ENCODE data around the gene TRPV5. TPM values are rescaled to one million over a fixed set of nuclear protein-coding genes. Genes with fewer than 3 reads are reported as not detected.

Gene TRPV5
- total and polyA plus RNA-seq, 2 of the 4 experiments (the other 2 are of a cell fraction): not detected

- H3K56ac ChIP-seq (ENCODE audit: extremely low read depth, insufficient read depth, low read length): no peak overlapping the region
- CTCF ChIA-PET: no interaction called here
- H4K8ac ChIP-seq (ENCODE audit: low read depth in 2 of 2, low read length in 2 of 2): no peak overlapping the region
- H3K23ac ChIP-seq (ENCODE audit: low read depth, low read length): no peak overlapping the region
- intact Hi-C loops (cut with micrococcal nuclease): no loop called here
- no peak overlapping the region for H2BK5ac ChIP-seq (ENCODE audit: low read depth, low read length, poor library complexity, severe bottlenecking)
- H3K4ac ChIP-seq (ENCODE audit: low read depth, low read length): no peak overlapping the region
- no TSS peak for BruUV-seq (replicated peaks)
- H3K9me1 ChIP-seq (ENCODE audit: insufficient read depth, low read length): no peaks in the 10 kb centered on the region
- no peaks in the 10 kb centered on the region for H3K27me3 ChIP-seq (ENCODE audit: control insufficient read depth, insufficient read depth, low read length)
- in situ Hi-C loops (cut with MboI; ENCODE audit: low sequenced_read_pairs): no loop called here
- POLR2A ChIA-PET (ENCODE audit: unreplicated experiment): no interaction called here
- dilution Hi-C loops (cut with HindIII; ENCODE audit: low sequenced_read_pairs, unreplicated experiment): no loop called here
- no peak for ATAC-seq (ENCODE audit: low read depth)
- no peaks in the 10 kb centered on the region for H3K36me3 ChIP-seq (ENCODE audit: control insufficient read depth, insufficient read depth, low read length)
- no peak overlapping the region for H3K4me2 ChIP-seq (ENCODE audit: low read depth, low read length)
- H2AK5ac ChIP-seq (ENCODE audit: low read depth, low read length): no peak overlapping the region
- H3K18ac ChIP-seq (ENCODE audit: low read depth, low read length): no peak overlapping the region
- H4K20me1 ChIP-seq (ENCODE audit: insufficient read depth, low read length): no peaks in the 10 kb centered on the region
- no peak for DNase-seq
- H3K27ac ChIP-seq (ENCODE audit: insufficient read depth, low read length): no peak overlapping the region
- no peak overlapping the region for H4K91ac ChIP-seq (ENCODE audit: insufficient read depth, low read depth, low read length)
- H2BK15ac ChIP-seq (ENCODE audit: low read depth, low read length): no peak overlapping the region
- no peak overlapping the region for H2BK20ac ChIP-seq (ENCODE audit: low read depth, low read length)
- no peak overlapping the region for H2BK120ac ChIP-seq (ENCODE audit: low read depth, low read length)
- no peak overlapping the region for H3K14ac ChIP-seq (replicated peaks; ENCODE audit: low read depth, low read length)
- no peaks in the 10 kb centered on the region for H3K4me1 ChIP-seq (ENCODE audit: control insufficient read depth, insufficient read depth, low read length)
- H2AFZ ChIP-seq (replicated peaks; ENCODE audit: low read length, poor library complexity): no peak overlapping the region
- H3K79me1 ChIP-seq (ENCODE audit: low read depth in 1 of 2, low read length in 2 of 2): no peaks in the 10 kb centered on the region
- H4K5ac ChIP-seq (ENCODE audit: low read depth, low read length): no peak overlapping the region
- peak overlapping the region; percentile 25 for H2AK9ac ChIP-seq (replicated peaks; ENCODE audit: low read depth, low read length, poor library complexity)
- no peak overlapping the region for H3K9ac ChIP-seq (ENCODE audit: low read depth, low read length)
- WGBS, 2 experiments (ENCODE audit: extremely low coverage in 2 of 2, insufficient read length in 1 of 2): no CpG with 5 or more reads among the region's 2 CpGs
- H3K9me3 ChIP-seq (ENCODE audit: control insufficient read depth, insufficient read depth, low read length): no peaks in the 10 kb centered on the region; the same call in 1 of the 2 replicates
- no peak overlapping the region for H3K4me3 ChIP-seq (ENCODE audit: insufficient read depth, low read depth, low read length)
- no peak for TF ChIP-seq CHD1 (IDR thresholded peaks at IDR 0.05; ENCODE audit: low read depth, low read length)
- no peak for TF ChIP-seq MAFK (IDR thresholded peaks at IDR 0.05; ENCODE audit: low read depth, low read length)
- TF ChIP-seq, protein P1, sequence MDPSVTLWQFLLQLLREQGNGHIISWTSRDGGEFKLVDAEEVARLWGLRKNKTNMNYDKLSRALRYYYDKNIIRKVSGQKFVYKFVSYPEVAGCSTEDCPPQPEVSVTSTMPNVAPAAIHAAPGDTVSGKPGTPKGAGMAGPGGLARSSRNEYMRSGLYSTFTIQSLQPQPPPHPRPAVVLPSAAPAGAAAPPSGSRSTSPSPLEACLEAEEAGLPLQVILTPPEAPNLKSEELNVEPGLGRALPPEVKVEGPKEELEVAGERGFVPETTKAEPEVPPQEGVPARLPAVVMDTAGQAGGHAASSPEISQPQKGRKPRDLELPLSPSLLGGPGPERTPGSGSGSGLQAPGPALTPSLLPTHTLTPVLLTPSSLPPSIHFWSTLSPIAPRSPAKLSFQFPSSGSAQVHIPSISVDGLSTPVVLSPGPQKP (IDR thresholded peaks at IDR 0.05; ENCODE audit: borderline replicate concordance, low read depth, low read length): no peak
- TF ChIP-seq RAD21 (IDR thresholded peaks at IDR 0.05; ENCODE audit: low read length): no peak
- TF ChIP-seq USF2 (IDR thresholded peaks at IDR 0.05; ENCODE audit: low read depth, low read length): no peak
- no peak for TF ChIP-seq MAZ (IDR thresholded peaks at IDR 0.05; ENCODE audit: borderline replicate concordance, low read depth, low read length)
- no peak for TF ChIP-seq BHLHE40 (IDR thresholded peaks at IDR 0.05; ENCODE audit: low read depth, low read length)
- TF ChIP-seq SMC3 (IDR thresholded peaks at IDR 0.05; ENCODE audit: low read depth, low read length): no peak
- TF ChIP-seq RFX5 (IDR thresholded peaks at IDR 0.05; ENCODE audit: low read depth, low read length): no peak
- TF ChIP-seq POLR2A (IDR thresholded peaks at IDR 0.05; ENCODE audit: low read depth, low read length): no peak
Measured at GRCh38 chr7:142916508-142916907, 17.0 kb downstream of the TRPV5 start.
